Hepatocyte (in vitro differentiated cells): ENCODE results near the gene CLTB. TPM values are rescaled to one million over a fixed set of nuclear protein-coding genes. Genes with fewer than 3 reads are reported as not detected.

Source experiments
- DNase-seq: peaks from one replicate; pipeline ENCODE4 v3.0.0-alpha.2; 2016; ENCODE audit warnings: low spot score
- H2AFZ ChIP-seq: fragments of 200-600 bp; sonication (generic); 2 replicates; pipeline ENCODE4 v1.6.0; 2016; ENCODE audit warnings: antibody characterized with exemption, mild to moderate bottlenecking
- H3K27ac ChIP-seq: fragments of 200-600 bp; sonication (generic); 2 replicates; pipeline ENCODE4 v1.5.1; 2016; ENCODE audit warnings: mild to moderate bottlenecking
- H3K27me3 ChIP-seq: fragments of 200-600 bp; sonication (generic); 2 replicates; pipeline ENCODE4 v1.6.1; 2016
- H3K36me3 ChIP-seq: fragments of 200-600 bp; sonication (generic); replicated peaks from 2 replicates; pipeline ENCODE4 v1.5.1; 2016; ENCODE audit warnings: low read depth; ENCODE audit not compliant: insufficient read depth
- H3K4me1 ChIP-seq: fragments of 200-600 bp; sonication (generic); 2 replicates; pipeline ENCODE4 v1.5.1; 2016; ENCODE audit warnings: mild to moderate bottlenecking, moderate library complexity; ENCODE audit not compliant: insufficient read depth
- H3K4me2 ChIP-seq: fragments of 200-600 bp; sonication (generic); 2 replicates; pipeline ENCODE4 v1.6.0; 2016
- H3K4me3 ChIP-seq: fragments of 200-600 bp; sonication (generic); 2 replicates; pipeline ENCODE4 v1.5.1; 2016; ENCODE audit warnings: mild to moderate bottlenecking
- H3K79me2 ChIP-seq: fragments of 200-600 bp; sonication (generic); 2 replicates; pipeline ENCODE4 v1.6.0; 2017; ENCODE audit warnings: mild to moderate bottlenecking
- H3K9me2 ChIP-seq: fragments of 200-600 bp; sonication (generic); replicated peaks from 2 replicates; pipeline ENCODE4 v1.6.0; 2017; ENCODE audit warnings: mild to moderate bottlenecking; ENCODE audit not compliant: insufficient read depth
- H3K9me3 ChIP-seq: fragments of 200-600 bp; sonication (generic); 2 replicates; pipeline ENCODE4 v1.5.1; 2016; ENCODE audit warnings: low read depth, mild to moderate bottlenecking
- H4K20me1 ChIP-seq: fragments of 200-600 bp; sonication (generic); 2 replicates; pipeline ENCODE4 v1.6.0; 2016; ENCODE audit warnings: mild to moderate bottlenecking; ENCODE audit not compliant: insufficient read depth, poor library complexity, severe bottlenecking
- CTCF ChIP-seq: fragments of 200-600 bp; sonication (generic); IDR thresholded peaks from 2 replicates; pipeline ENCODE4 v1.5.1; 2016; ENCODE audit warnings: antibody characterized with exemption, mild to moderate bottlenecking; ENCODE audit not compliant: poor library complexity
- EZH2 ChIP-seq: fragments of 200-600 bp; sonication (generic); IDR thresholded peaks from 2 replicates; pipeline ENCODE4 v1.6.1; 2016; ENCODE audit warnings: antibody characterized with exemption, mild to moderate bottlenecking, borderline replicate concordance
- EZH2phosphoT487 ChIP-seq: fragments of 200-600 bp; sonication (generic); IDR thresholded peaks from one replicate; pipeline ENCODE4 v1.6.1; 2018; ENCODE audit warnings: antibody characterized with exemption, mild to moderate bottlenecking, low read depth, moderate library complexity; ENCODE audit not compliant: unreplicated experiment, severe bottlenecking
- WGBS: methylation state at CpG from one replicate; pipeline ENCODE4 v1.1.6; 2016; ENCODE audit warnings: low lambda C conversion rate; ENCODE audit errors: missing lambda C conversion rate; 5-methylcytosine and 5-hydroxymethylcytosine counted together
- polyA plus RNA-seq: library from polyadenylated mRNA; unstranded; fragments of >200 nt; fragmentation: Nextera tagmentation; extraction: Ambion mirVana; gene quantifications from 2 replicates; pipeline ENCODE4 v1.2.1, GENCODE V29; 2016
- total RNA-seq: library from RNA; depleted of rRNA; stranded (reverse); fragments of >200 nt; gene quantifications from 2 replicates; pipeline ENCODE4 v1.2.3, GENCODE V29; 2014

Gene CLTB
- total and polyA plus RNA-seq, 2 experiments from 2014 or later = 131 to 284 TPM

GRCh38 chr5:176381423-176381822 lies 34.9 kb downstream of the CLTB start:
- no peaks in the 10 kb centered on the region for H4K20me1 ChIP-seq
- H3K36me3 ChIP-seq = no peaks in the 10 kb centered on the region
- H3K9me2 ChIP-seq = no peaks in the 10 kb centered on the region
- whole genome bisulfite sequencing = 96% methylated on average over 3 of the region's 3 CpGs
- H3K4me2 ChIP-seq = no peak overlapping the region
- no peaks in the 10 kb centered on the region for H3K9me3 ChIP-seq
- H3K27ac ChIP-seq = no peak overlapping the region
- DNase-seq = no peak
- H3K4me1 ChIP-seq = no peaks in the 10 kb centered on the region
- no peaks in the 10 kb centered on the region for H3K27me3 ChIP-seq
- TF ChIP-seq EZH2phosphoT487 = no peak
- TF ChIP-seq CTCF = no peak
- no peak for TF ChIP-seq EZH2
- H3K79me2 ChIP-seq = peaks cover 7% of the 10 kb centered on the region
- no peak overlapping the region for H3K4me3 ChIP-seq
- H2AFZ ChIP-seq = no peak overlapping the region

DNA sequence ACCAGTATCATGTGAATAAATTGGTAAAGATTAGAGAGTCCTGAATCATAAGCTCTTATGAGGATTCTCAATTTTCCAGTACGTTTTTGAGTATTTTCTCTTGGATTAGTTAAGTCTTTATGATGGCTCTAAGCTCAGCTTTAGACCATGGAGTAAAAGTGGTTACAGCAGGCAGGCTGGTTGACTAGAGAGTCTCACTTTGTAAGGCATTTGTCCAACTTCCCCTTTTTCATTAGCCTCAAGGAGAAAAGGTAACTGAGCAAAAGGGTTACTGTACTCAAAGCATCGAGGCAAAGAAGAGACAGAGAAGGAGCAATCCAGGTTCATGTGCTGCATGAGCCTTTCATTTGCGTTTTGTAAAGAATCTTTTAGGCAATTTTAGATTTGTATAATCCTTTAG lies 36.5 kb downstream of the CLTB start:
- H4K20me1 ChIP-seq = no peaks in the 10 kb centered on the region
- H3K4me1 ChIP-seq = no peaks in the 10 kb centered on the region
- H3K79me2 ChIP-seq = no peaks in the 10 kb centered on the region
- 93% methylated on average over 3 of the region's 3 CpGs for WGBS
- no peak overlapping the region for H3K4me3 ChIP-seq
- no peak overlapping the region for H3K27ac ChIP-seq
- H3K4me2 ChIP-seq = no peak overlapping the region
- no peaks in the 10 kb centered on the region for H3K9me2 ChIP-seq
- no peaks in the 10 kb centered on the region for H3K27me3 ChIP-seq
- no peaks in the 10 kb centered on the region for H3K9me3 ChIP-seq
- TF ChIP-seq EZH2phosphoT487 (no peak), EZH2 (no peak), CTCF (no peak)
- no peak overlapping the region for H2AFZ ChIP-seq
- no peaks in the 10 kb centered on the region for H3K36me3 ChIP-seq
- no peak for DNase-seq

DNA sequence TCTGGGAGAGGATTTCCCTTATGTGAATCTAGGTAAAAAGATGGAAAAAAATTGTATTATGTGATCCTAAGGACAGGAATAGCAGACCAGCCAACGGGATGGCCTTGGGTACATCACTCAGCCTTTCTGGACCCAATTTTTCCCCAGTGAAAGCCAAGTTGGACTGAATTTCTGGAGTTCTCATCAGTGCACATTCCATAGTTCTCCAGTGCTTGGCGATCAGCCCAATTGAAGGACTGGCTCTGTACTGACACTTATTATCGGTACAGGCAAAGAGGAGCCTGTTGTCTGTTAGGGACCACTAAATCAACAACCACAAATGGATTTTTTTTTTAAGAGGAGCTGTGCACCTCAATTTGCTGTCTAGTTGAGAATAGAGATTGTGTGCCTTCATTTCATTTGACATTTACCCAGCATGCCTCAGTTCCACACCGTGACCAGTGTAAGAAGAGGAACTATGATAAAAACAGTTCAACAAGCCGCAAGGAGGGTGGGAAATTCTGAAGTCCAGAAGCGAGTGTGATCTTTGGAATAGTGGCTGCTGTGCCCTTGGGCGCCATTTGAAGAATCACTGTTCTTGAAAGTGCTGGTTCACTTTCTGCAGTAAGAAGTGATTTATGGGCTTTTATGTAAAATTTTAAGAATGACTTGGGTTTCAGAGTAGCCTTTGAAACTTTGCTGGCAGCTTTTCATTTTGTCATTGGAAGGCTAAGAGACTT lies 43.1 kb downstream of the CLTB start:
- Histone ChIP-seq H3K4me1 (no peaks in the 10 kb centered on the region), H2AFZ (no peak overlapping the region), H3K27me3 (no peaks in the 10 kb centered on the region), H3K9me2 (no peaks in the 10 kb centered on the region), H3K27ac (no peak overlapping the region), H3K36me3 (no peaks in the 10 kb centered on the region), H3K9me3 (no peaks in the 10 kb centered on the region), H3K4me2 (no peak overlapping the region), H3K79me2 (no peaks in the 10 kb centered on the region), H4K20me1 (no peaks in the 10 kb centered on the region), H3K4me3 (no peak overlapping the region)
- 90% methylated on average over 7 of the region's 7 CpGs for WGBS
- TF ChIP-seq EZH2phosphoT487 = no peak
- no peak for DNase-seq

DNA sequence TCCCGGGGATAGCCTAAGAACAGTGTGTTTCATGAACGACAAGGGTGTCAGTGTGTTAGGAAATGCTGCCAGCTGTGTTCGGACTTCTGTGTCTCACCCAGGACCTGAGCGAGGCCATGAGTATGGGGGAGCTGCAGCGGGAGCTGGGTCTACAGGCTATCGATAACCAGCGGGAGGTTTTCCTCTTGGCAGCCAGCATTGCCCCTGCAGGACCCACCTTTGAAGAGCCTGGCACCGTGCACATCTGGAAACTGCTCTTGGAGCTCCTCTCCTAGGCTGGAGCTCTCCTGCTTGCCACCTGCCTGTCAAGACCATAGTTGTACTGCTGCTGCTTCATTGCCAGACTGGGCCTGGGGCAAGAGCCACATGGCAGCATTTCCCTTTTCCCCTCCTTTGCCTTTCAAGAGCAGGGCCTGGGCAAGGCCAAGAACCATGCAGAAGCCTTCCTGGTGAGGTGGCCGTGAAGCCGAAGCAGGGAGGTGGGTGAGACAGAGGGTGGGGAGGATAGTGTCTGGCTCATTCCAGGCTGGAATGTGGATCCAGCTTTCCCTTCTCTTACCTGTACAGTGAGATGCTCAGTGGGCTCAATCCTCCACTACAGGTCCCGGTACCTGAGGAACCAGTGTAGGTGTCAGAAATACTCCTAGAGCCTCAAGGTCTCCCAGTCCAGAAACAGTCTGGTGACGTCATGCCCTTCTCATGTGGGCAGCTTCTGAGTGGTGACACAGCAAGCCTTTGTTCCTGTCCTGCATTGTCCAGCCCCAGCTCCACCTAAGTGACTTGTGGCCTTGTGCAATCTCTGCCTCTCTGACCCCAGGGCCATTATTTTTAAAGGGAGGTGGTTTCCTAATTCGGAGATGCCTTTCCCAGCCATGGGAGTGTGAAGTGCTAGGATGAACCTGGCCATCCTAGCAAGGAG lies 44.5 kb downstream of the CLTB start:
- H4K20me1 ChIP-seq = no peaks in the 10 kb centered on the region
- no peak overlapping the region for H3K4me3 ChIP-seq
- no peak overlapping the region for H2AFZ ChIP-seq
- TF ChIP-seq EZH2 = no peak
- no peak for TF ChIP-seq CTCF
- no peak for TF ChIP-seq EZH2phosphoT487
- no peaks in the 10 kb centered on the region for H3K9me2 ChIP-seq
- 93% methylated on average over 13 of the region's 13 CpGs for WGBS
- no peak overlapping the region for H3K27ac ChIP-seq
- no peak overlapping the region for H3K4me2 ChIP-seq
- no peaks in the 10 kb centered on the region for H3K36me3 ChIP-seq
- H3K79me2 ChIP-seq = peaks cover 4% of the 10 kb centered on the region
- no peaks in the 10 kb centered on the region for H3K9me3 ChIP-seq
- H3K27me3 ChIP-seq = no peaks in the 10 kb centered on the region
- DNase-seq = no peak
- H3K4me1 ChIP-seq = no peaks in the 10 kb centered on the region
